ENCODE measurements around the gene MAP3K7CL. TPM values are rescaled to one million over a fixed set of nuclear protein-coding genes. Genes with fewer than 3 reads are reported as not detected.

MAP3K7CL gene
- total and polyA plus RNA-seq, 2 of the 8 experiments (the other 6 are each of a cell fraction or from before 2014, with no cell fraction given) = not detected

DNA sequence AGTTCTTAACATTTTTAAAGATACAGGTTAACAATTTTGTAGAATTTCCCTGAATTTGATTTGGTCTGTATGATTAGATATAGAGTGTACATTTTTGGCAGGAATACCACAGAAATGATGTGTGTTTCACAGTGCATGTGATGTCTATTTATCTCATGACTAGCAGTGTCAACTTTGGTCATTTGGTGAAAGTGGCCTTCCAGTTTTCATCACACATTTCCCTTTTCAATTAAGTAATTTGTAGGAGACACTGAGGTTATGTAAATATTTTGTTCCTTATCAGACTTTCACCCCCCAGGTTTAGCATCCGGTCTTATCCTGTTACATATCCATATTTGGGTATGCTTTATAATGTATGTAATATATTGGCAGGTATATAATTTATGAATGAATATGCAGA lies 41.8 kb downstream of the MAP3K7CL start (continued):
- TF ChIP-seq SRF (IDR thresholded peaks at IDR 0.05; ENCODE audit: low read depth, low read length) = no peak
- no peak for TF ChIP-seq GTF2F1 (IDR thresholded peaks at IDR 0.05; ENCODE audit: borderline replicate concordance, low read depth, low read length)
- TF ChIP-seq KDM5A (IDR thresholded peaks at IDR 0.05; ENCODE audit: low read length) = no peak
- TF ChIP-seq KDM1A (IDR thresholded peaks at IDR 0.05; ENCODE audit: borderline replicate concordance, low read length) = no peak
- no peak for TF ChIP-seq CHD1 (IDR thresholded peaks at IDR 0.05; ENCODE audit: low read depth, low read length)
- TF ChIP-seq EP300 (IDR thresholded peaks at IDR 0.05; ENCODE audit: borderline replicate concordance in 1 of 2, low read depth in 2 of 2, low read length in 2 of 2) = no peak
- TF ChIP-seq FOSL1 (IDR thresholded peaks at IDR 0.05; ENCODE audit: insufficient read depth, low read depth, low read length) = no peak
- TF ChIP-seq CBX5 (IDR thresholded peaks at IDR 0.05; ENCODE audit: low read depth, low read length) = no peak
